Choroid plexus epithelial cell (primary cell): Measurements from ENCODE around the gene SDS.

Experiments used
- DNase-seq: peaks from one replicate; pipeline ENCODE4 v3.0.0-alpha.2; 2010; ENCODE audit warnings: low read depth
- H3K4me3 ChIP-seq: 2 replicates; pipeline ENCODE4 v1.5.1; 2011; ENCODE audit warnings: low read depth, mild to moderate bottlenecking, control low read depth, low read length, moderate library complexity
- CTCF ChIP-seq: conservative IDR thresholded peaks from 2 replicates; pipeline ENCODE4 v1.5.1; 2011; ENCODE audit warnings: low read depth, mild to moderate bottlenecking, control low read depth, inconsistent platforms, low read length, moderate library complexity

Gene SDS

DNA sequence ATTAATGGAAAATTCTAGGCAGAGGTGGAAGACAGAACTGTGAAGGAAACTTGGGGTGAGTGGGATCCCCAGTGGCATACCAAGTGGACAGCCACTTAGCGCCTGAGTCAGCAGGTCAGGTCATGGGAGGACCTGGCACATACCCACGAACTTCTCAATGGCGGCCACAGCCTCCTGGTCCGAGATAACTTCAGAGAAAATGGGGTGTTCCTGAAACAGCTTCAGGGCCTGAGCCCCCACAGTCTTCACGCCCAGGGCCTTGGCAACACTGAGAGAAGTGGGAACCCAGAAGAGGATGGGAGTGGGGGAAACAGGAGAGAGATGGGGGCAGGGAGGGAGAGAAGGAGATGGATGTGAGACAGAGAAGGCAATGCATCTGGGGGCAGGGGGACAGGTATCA lies 9.9 kb downstream of the SDS start:
- DNase-seq = no peak

DNA sequence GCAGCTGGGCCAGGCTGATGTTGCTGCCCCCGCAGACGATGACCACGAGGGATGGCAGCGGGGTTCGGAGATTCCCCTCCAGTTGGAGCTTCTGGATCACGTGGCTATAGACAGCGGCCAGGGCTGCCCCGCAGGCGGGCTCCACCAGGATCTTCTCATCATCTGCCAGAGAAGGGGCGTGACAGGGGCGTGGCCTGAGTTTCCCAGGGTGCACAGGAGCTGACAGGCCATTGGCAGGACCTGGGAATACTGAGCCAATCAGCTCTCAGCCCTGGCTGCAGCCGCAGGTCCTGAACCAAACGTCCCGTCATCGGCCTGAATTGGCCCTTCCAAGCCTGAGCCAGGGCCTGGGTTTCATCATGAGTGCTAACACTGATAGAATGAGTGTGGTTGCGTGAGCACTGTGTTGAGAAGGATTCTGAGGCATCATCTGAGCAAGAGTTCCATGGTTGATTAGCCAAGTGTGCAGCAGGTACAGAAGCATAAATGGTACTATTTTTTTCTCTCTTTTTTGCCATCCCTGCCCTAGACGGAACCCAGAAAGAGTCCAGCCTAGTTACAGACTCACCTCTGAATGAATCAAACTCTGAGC lies 10.6 kb downstream of the SDS start:
- H3K4me3 ChIP-seq = no peak overlapping the region
- DNase-seq = peak; percentile 45
- no peak for TF ChIP-seq CTCF

More for the DNA sequence above, 9.9 kb downstream of the SDS start:
- no peak overlapping the region for H3K4me3 ChIP-seq
- no peak for TF ChIP-seq CTCF

GRCh38 chr12:113392520-113392919 lies 11.2 kb downstream of the SDS start:
- DNase-seq = no peak
- no peak overlapping the region for H3K4me3 ChIP-seq
- no peak for TF ChIP-seq CTCF

- H3K4me3 ChIP-seq = no peak overlapping the region
- no peak for DNase-seq
- TF ChIP-seq CTCF = no peak
Observed at GRCh38 chr12:113391650-113392337, 11.9 kb downstream of the SDS start.

GRCh38 chr12:113391145-113391544 lies 12.5 kb downstream of the SDS start:
- TF ChIP-seq CTCF = no peak

DNA sequence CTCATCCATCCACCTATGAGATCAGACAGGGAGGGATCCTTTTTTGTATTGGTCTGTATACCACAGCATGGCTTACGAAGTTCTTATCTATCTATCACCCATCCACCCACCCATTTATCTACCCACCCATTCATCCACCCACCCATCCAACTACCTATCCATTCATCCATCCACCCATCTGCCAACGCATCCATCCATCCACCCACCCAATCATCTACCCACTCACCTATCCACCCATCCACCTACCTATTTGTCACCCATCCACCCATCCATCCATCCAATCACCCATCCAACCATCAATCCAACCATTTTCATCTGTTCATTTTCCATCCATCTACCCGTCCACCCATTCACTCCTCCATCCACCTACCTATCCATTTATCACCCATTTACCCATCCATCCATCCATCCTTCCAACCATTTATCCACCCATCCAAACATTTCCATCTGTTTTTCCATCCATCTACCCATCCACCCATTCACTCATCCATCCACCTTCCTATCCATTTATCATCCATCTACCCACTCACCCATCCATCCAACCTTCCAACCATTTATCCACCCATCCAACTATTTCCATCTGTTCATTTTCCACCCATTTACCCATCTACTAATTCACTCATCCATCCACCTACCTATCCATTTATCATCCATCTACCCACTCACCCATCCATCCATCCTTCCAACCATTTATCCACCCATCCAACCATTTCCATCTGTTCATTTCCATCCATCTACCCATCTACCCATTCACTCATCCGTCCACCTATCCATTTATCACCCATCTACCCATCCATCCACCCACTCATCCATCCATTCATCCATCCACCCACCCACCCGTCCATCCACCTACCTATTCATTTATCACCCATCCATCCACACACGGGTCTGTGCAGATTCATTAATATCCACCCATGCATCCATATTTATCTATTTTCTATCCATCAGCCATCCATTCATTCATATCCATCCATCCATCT lies 13.3 kb downstream of the SDS start:
- no peak overlapping the region for H3K4me3 ChIP-seq
- DNase-seq = no peak
- TF ChIP-seq CTCF = no peak

More at GRCh38 chr12:113391145-113391544, 12.5 kb downstream of the SDS start:
- H3K4me3 ChIP-seq = no peak overlapping the region
- DNase-seq = no peak
